HG03342 (cell line): ENCODE data around the gene PCDHB6.
"Not testable (repeated sequence)": the region's sequence is repeated elsewhere in the genome, so short reads cannot be mapped to it uniquely, and the experiment has no call there.

ENCODE experiments used
- ATAC-seq: cut with Tn5 transposase; IDR thresholded peaks from one replicate; pipeline ENCODE4 v1.9.1; 2021; ENCODE audit warnings: mild to moderate bottlenecking, moderate library complexity; ENCODE audit not compliant: unreplicated experiment

PCDHB6 gene

DNA sequence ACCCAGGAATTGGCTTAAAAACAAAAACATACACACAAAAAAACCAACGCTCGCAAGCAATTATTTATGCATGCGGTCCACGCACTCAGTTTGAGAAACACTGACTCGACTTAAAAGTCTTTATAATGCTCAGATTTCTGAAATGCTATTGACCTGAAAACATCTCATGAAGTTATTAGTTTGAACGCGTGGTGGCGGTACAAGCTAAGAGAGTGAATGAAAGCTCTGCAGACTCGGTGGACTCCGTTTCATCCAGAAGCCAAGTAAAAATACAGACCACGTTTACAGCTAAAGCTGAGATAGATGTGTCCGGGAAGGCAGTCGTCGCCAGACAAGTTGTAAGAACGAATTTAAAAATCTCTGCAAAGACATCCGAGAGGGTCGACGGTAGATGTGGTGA, at the start of gene PCDHB6:
Gene PCDHB6 (plus strand): TSS at position 246 of the 400 bp plus-strand sequence. CDS start 201 bp downstream, outside the sequence.
- no peak for ATAC-seq

DNA sequence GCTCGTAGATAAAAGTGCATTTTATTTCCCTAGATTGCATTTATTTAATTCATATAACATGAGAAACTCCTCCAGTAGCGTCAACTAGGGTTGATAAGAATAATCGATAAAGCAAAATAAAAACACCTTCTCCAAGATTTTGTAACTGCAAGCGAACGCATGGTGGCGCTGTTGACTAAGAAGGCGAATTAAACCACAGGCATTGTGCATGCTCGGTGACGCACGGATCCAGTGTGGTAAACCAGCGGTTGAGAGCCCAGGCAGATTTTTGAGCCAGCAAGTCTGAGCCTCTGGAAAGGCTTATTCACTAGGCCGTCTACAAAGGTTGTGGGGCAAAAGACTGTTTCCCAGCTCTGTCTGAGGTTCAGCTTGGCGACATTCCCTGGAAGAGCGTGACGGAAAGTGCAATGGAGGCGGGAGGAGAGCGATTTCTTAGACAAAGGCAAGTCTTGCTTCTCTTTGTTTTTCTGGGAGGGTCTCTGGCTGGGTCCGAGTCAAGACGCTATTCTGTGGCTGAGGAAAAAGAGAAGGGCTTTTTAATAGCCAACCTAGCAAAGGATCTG, 49.5 kb upstream of the PCDHB6 start, which contains the start of gene PCDHB3:
Gene PCDHB3 (plus strand): TSS at position 231 of the 563 bp plus-strand sequence. CDS start 177 bp downstream, at position 408.
- ATAC-seq, result no peak

DNA sequence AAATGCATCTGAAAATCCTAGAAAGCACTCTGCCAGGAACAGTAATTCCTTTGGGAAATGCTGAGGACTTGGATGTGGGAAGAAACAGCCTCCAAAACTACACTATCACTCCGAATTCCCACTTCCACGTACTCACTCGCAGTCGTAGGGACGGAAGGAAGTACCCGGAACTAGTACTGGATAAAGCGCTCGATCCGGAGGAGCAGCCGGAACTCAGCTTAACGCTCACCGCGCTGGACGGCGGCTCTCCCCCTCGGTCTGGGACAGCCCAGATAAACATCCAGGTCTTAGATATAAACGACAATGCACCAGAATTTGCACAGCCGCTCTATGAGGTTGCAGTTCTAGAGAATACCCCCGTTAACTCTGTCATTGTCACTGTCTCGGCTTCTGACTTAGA, 48.8 kb upstream of the PCDHB6 start:
- ATAC-seq, result no peak

DNA sequence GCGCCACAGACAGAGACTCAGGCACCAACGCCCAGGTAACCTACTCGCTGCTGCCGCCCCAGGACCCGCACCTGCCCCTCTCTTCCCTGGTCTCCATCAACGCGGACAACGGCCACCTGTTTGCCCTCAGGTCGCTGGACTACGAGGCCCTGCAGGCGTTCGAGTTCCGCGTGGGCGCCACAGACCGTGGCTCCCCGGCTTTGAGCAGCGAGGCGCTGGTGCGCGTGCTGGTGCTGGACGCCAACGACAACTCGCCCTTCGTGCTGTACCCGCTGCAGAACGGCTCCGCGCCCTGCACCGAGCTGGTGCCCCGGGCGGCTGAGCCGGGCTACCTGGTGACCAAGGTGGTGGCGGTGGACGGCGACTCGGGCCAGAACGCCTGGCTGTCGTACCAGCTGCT, 47.8 kb upstream of the PCDHB6 start:
- ATAC-seq, result not testable (repeated sequence)

DNA sequence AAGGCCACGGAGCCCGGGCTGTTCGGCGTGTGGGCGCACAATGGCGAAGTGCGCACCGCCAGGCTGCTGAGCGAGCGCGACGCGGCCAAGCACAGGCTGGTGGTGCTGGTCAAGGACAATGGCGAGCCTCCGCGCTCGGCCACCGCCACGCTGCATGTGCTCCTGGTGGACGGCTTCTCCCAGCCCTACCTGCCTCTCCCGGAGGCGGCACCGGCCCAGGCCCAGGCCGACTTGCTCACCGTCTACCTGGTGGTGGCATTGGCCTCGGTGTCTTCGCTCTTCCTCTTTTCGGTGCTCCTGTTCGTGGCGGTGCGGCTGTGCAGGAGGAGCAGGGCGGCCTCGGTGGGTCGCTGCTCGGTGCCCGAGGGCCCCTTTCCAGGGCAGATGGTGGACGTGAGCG, 47.4 kb upstream of the PCDHB6 start:
- not testable (repeated sequence) for ATAC-seq

DNA sequence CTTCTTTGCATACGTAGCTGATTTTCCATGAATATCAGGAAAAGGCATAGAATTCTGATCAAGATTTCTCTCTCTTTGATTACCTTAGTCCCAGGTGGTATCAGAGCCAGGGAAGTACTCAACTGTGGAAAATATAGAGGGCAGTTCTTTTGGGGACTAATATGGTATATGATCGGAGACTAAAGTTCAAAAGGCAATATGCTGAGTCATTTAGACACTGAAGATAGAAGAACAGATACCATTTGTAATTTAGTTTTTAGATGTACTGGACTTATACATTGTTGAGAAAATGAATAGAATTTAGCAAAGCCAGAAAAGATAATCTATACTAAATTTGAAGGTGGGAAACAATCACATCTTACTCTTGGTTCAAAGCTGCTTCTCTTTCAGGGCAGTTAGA, 44.5 kb upstream of the PCDHB6 start:
- no peak for ATAC-seq

DNA sequence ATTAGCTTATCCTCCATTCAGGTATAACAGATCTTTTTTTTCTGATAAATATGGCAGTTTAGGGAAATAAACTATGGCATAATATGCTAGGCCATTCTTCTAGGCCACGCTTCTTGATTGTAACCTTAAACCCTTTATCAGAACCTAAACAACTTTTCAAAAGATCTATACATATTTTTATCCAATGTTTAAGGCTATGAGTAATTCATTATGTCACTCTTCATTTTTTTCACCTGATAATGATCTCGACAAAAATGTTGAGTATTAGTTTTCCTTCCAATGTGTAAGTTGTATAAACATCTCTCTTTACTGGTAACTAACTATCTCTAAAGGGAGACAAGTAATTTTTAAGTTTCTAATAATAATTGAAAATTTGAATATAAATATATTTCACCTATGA, 30.6 kb upstream of the PCDHB6 start:
- no peak for ATAC-seq

DNA sequence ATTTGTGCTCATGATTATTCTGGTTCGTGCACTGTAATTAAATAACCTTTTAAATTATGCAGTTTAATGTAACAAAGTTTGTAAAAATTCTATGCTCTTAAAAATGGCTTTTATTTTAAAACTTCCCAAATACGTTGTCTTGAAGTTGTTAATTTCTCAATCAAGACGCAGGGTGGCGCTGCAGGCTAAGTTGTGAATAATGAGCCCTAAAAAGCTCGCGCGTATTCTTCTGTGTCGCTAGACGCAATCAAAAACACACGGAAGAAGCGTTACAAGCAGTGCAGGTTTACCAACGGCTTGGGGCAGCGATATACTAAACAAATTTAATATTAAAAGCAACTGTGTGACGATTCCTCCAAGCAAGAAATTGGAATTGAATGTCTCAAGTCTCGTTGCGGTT, 28.3 kb upstream of the PCDHB6 start, which contains the start of gene PCDHB4:
Gene PCDHB4 (plus strand): TSS at position 256 of the 400 bp plus-strand sequence. CDS start 181 bp downstream, outside the sequence.
- no peak for ATAC-seq

DNA sequence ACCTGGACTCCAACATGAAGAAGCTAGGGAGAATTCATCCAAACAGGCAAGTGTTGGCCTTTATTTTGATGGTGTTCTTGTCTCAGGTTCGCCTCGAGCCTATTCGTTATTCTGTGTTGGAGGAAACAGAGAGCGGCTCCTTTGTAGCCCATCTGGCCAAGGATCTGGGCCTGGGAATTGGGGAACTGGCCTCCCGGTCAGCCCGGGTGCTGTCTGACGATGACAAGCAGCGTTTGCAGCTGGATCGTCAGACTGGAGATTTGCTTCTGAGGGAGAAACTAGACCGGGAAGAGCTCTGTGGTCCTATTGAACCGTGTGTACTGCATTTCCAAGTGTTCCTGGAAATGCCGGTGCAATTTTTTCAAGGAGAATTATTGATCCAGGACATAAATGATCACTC, 27.9 kb upstream of the PCDHB6 start:
- ATAC-seq, result no peak

DNA sequence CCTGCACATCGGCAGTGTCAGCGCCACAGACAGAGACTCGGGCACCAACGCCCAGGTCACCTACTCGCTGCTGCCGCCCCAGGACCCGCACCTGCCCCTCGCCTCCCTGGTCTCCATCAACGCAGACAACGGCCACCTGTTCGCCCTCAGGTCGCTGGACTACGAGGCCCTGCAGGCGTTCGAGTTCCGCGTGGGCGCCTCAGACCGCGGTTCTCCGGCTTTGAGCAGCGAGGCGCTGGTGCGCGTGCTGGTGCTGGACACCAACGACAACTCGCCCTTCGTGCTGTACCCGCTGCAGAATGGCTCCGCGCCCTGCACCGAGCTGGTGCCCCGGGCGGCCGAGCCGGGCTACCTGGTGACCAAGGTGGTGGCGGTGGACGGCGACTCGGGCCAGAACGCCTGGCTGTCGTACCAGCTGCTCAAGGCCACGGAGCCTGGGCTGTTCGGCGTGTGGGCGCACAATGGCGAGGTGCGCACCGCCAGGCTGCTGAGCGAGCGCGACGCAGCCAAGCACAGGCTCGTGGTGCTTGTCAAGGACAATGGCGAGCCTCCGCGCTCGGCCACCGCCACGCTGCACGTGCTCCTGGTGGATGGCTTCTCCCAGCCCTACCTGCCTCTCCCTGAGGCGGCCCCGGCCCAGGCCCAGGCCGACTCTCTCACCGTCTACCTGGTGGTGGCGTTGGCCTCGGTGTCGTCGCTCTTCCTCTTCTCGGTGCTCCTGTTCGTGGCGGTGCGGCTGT, 26.3 kb upstream of the PCDHB6 start:
- not testable (repeated sequence) for ATAC-seq

DNA sequence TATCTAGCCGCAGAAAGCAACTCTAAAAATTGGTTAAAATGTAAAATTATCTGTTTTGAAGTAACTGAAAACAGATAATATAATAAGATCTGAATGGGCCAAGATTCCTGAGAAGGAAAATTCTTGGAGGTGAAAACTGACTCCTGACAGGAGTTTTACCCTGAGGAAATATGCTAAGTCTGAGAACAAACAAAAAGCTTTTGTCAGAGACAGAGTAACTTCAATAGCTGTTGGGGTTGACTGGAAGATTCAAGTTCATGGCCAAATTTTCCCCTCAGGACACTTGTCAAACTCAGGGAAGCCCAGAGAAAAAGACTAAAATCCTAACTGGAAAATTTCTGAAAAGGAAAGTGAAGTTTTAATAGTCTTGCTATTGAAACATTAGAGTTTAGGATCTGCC, 22.6 kb upstream of the PCDHB6 start:
- ATAC-seq, result no peak

DNA sequence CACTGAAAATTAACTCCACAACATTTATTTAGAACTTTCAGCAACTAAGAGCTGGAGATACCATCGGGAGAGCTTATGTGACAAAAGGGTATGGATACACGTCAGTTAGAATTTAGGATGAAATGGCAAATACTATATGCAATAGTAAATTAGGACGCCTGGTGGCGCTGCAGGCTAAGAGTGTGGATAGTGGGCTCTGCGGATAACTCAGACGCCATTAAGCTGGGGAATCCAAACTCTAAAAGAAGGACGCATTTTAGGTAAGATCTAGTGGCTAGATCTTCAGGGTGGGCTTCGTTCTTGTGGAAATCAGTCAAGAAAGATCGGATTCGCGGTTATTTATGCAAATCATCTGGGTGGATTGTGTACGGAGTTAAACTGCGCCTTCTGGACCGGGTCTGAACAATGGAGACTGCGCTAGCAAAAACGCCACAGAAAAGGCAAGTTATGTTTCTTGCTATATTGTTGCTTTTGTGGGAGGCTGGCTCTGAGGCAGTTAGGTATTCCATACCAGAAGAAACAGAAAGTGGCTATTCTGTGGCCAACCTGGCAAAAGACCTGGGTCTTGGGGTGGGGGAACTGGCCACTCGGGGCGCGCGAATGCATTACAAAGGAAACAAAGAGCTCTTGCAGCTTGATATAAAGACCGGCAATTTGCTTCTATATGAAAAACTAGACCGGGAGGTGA, 14.7 kb upstream of the PCDHB6 start, which contains the start of gene PCDHB5:
Gene PCDHB5 (plus strand): TSS at position 177 of the 688 bp plus-strand sequence. CDS start 229 bp downstream, at position 406.
- no peak for ATAC-seq

DNA sequence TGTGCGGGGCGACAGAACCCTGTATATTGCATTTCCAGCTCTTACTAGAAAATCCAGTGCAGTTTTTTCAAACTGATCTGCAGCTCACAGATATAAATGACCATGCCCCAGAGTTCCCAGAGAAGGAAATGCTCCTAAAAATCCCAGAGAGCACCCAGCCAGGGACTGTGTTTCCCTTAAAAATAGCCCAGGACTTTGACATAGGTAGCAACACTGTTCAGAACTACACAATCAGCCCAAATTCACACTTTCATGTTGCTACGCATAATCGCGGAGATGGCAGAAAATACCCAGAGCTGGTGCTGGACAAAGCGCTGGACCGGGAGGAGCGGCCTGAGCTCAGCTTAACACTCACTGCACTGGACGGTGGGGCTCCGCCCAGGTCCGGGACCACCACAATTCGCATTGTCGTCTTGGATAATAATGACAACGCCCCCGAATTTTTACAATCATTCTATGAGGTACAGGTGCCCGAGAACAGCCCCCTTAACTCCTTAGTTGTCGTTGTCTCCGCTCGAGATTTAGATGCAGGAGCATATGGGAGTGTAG, 14.1 kb upstream of the PCDHB6 start:
- ATAC-seq, result no peak

DNA sequence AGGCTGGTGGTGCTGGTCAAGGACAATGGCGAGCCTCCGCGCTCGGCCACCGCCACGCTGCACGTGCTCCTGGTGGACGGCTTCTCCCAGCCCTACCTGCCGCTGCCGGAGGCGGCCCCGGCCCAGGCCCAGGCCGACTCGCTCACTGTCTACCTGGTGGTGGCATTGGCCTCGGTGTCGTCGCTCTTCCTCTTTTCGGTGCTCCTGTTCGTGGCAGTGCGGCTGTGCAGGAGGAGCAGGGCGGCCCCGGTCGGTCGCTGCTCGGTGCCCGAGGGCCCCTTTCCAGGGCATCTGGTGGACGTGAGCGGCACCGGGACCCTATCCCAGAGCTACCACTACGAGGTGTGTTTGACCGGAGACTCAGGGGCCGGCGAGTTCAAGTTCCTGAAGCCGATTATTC, 12.5 kb upstream of the PCDHB6 start:
- not testable (repeated sequence) for ATAC-seq

DNA sequence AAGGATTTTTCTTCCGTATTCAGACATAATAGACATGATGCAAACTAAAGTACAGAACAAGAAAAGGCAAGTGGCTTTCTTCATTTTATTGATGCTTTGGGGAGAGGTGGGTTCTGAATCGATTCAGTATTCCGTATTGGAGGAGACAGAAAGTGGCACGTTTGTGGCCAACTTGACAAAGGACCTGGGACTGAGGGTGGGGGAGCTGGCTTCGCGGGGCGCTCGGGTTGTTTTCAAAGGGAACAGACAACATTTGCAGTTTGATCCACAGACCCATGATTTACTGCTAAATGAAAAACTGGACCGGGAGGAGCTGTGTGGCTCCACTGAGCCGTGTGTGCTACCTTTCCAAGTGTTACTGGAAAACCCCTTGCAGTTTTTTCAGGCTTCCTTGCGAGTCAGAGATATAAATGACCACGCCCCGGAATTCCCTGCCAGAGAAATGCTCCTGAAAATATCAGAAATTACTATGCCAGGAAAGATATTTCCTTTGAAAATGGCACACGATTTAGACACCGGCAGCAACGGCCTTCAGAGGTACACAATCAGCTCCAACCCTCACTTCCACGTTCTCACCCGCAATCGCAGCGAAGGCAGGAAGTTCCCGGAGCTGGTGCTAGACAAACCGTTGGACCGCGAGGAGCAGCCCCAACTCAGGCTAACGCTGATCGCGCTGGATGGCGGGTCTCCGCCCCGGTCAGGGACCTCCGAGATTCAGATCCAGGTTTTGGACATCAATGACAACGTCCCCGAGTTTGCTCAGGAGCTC, 551 bp downstream of the PCDHB6 start:
- ATAC-seq, result no peak

DNA sequence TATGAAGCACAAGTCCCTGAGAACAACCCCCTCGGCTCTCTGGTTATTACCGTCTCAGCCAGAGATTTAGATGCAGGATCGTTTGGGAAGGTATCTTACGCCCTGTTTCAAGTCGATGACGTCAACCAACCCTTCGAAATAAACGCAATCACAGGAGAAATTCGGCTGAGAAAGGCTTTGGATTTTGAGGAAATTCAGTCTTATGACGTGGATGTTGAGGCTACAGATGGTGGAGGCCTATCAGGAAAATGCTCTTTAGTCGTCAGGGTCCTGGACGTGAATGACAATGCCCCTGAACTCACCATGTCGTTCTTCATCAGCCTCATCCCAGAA, 1.1 kb downstream of the PCDHB6 start:
- no peak for ATAC-seq

DNA sequence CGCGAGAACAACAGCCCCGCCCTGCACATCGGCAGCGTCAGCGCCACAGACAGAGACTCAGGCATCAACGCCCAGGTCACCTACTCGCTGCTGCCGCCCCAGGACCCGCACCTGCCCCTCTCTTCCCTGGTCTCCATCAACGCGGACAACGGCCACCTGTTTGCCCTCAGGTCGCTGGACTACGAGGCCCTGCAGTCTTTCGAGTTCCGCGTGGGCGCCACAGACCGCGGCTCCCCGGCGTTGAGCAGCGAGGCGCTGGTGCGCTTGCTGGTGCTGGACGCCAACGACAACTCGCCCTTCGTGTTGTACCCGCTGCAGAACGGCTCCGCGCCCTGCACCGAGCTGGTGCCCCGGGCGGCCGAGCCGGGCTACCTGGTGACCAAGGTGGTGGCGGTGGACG, 1.8 kb downstream of the PCDHB6 start:
- ATAC-seq, result not testable (repeated sequence)

DNA sequence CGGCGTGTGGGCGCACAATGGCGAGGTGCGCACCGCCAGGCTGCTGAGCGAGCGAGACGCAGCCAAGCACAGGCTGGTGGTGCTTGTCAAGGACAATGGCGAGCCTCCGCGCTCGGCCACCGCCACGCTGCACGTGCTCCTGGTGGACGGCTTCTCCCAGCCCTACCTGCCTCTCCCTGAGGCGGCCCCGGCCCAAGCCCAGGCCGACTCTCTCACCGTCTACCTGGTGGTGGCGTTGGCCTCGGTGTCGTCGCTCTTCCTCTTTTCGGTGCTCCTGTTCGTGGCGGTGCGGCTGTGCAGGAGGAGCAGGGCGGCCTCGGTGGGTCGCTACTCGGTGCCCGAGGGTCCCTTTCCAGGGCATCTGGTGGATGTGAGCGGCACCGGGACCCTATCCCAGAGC, 2.2 kb downstream of the PCDHB6 start:
- ATAC-seq, result not testable (repeated sequence)

DNA sequence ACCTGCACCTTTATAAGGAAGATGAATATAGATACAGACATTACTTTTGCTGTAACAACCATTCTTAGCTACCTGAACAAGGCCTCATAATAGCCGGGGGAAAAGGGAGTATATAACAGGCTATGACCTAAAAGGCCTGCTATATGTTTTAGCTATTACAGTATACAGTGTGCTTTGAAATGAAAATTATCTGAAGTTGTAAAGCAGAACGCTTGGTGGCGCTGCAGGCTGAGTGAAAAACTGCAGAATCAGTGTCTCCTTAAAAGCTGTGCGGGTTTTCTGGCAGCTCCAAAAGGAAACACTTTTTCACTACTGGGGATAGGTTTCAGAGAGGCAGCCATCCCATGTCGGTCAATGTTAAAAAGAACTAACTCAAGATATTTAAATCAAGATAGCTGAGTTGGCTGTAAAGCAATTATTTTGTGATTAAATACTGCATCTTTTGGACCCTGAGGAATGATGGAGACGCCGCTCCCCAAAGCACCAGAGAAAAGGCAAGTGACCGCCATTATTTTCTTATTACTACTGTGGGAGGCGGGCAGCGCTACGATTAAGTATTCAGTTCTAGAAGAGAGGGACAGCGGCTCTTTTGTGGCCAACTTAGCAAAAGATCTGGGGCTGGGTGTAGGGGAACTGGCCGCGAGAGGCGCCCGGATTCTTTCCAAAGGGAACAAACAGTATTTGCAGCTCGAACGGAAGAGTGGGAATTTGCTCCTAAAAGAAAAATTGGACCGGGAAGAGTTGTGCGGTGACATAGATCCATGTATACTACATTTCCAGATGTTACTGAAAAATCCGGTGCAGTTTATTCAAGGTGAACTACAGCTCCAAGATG, 5.9 kb downstream of the PCDHB6 start:
- no peak for ATAC-seq

DNA sequence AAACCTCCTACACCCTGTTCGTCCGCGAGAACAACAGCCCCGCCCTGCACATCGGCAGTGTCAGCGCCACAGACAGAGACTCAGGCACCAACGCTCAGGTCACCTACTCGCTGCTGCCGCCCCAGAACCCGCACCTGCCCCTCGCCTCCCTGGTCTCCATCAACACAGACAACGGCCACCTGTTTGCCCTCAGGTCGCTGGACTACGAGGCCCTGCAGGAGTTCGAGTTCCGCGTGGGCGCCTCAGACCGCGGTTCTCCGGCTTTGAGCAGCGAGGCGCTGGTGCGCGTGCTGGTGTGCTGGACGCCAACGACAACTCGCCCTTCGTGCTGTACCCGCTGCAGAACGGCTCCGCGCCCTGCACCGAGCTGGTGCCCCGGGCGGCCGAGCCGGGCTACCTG, 7.5 kb downstream of the PCDHB6 start:
- not testable (repeated sequence) for ATAC-seq
